GM10847 (cell line): ENCODE measurements around the gene SULT6B1.

Experiments
- POLR2A ChIP-seq: IDR thresholded peaks from 2 replicates; pipeline ENCODE4 v1.6.1; 2011; ENCODE audit not compliant: insufficient read length; ENCODE audit errors: extremely low read depth

SULT6B1 gene

GRCh38 chr2:37167636-37168180 is 20.8 kb downstream of the SULT6B1 start:
- TF ChIP-seq POLR2A = no peak

GRCh38 chr2:37164757-37165156 is 23.7 kb downstream of the SULT6B1 start:
- TF ChIP-seq POLR2A = no peak

- peak; percentile 60 for TF ChIP-seq POLR2A
These were observed 31.4 kb downstream of the SULT6B1 start, which contains the start of gene EIF2AK2 for GRCh38 chr2:37156857-37157714. Gene EIF2AK2, minus strand, starts transcription at chr2:37156980. Its CDS starts 9,174 bp downstream, at chr2:37147806.

- TF ChIP-seq POLR2A = no peak
These were observed 32.2 kb downstream of the SULT6B1 start for GRCh38 chr2:37156071-37156856.

- TF ChIP-seq POLR2A = no peak
These were observed 33.7 kb downstream of the SULT6B1 start for GRCh38 chr2:37154785-37155184.

GRCh38 chr2:37153224-37153623 is 35.2 kb downstream of the SULT6B1 start:
- no peak for TF ChIP-seq POLR2A

- TF ChIP-seq POLR2A = no peak
These were observed 38.7 kb downstream of the SULT6B1 start for GRCh38 chr2:37149626-37150322.

GRCh38 chr2:37148325-37148724 is 40.1 kb downstream of the SULT6B1 start:
- no peak for TF ChIP-seq POLR2A

- TF ChIP-seq POLR2A = no peak
These were observed 42.4 kb downstream of the SULT6B1 start for GRCh38 chr2:37146062-37146461.

- TF ChIP-seq POLR2A = no peak
These were observed 44.5 kb downstream of the SULT6B1 start for GRCh38 chr2:37143974-37144373.

GRCh38 chr2:37142546-37142945 is 45.9 kb downstream of the SULT6B1 start:
- TF ChIP-seq POLR2A = no peak

GRCh38 chr2:37132914-37133313 is 55.6 kb downstream of the SULT6B1 start:
- TF ChIP-seq POLR2A = no peak

GRCh38 chr2:37125416-37125815 is 63.1 kb downstream of the SULT6B1 start:
- TF ChIP-seq POLR2A = no peak

GRCh38 chr2:37119157-37119556 is 69.3 kb downstream of the SULT6B1 start:
- TF ChIP-seq POLR2A = no peak
